Measurements from ENCODE around the gene DLGAP1. TPM values are rescaled to one million over a fixed set of nuclear protein-coding genes. Genes with fewer than 3 reads are reported as not detected.
"Not testable (repeated sequence)": the region's sequence is repeated elsewhere in the genome, so short reads cannot be mapped to it uniquely, and the experiment has no call there.

The DLGAP1 gene
- 10 to 100 TPM; 16.5 to 30.7 TPM for total RNA-seq
- 10 to 100 TPM; 28.7 to 30.7 TPM for polyA plus RNA-seq (ENCODE audit: insufficient read length in 2 of 2)
- long read RNA-seq, donor 1 = 0 reads
- long read RNA-seq, donor 2 = 0 reads
- long read RNA-seq, donor 3 = 0 reads
- long read RNA-seq, donor 4, partial matches to known transcripts = 6 of 6 reads
- long read RNA-seq, donor 4, other reads (novel, unspliced or antisense) = 0 of 6 reads

GRCh38 chr18:4455113-4455811, at the start of gene DLGAP1:
TSS of gene DLGAP1 (minus strand) at chr18:4455307.
- DNase-seq (ENCODE audit: low read depth in 4 of 6, low spot score in 6 of 6) = peak in 4 of 6 donors; percentile 61 to 92 (median 76)
- Histone ChIP-seq H3K36me3 (ENCODE audit: control insufficient read depth, insufficient read depth, low read length) (no peaks in the 10 kb centered on the region), H3K4me3 (ENCODE audit: low read depth, low read length) (peak within 1 kb of the TSS; percentile 71), H3K4me1 (ENCODE audit: control insufficient read depth, insufficient read depth, low read length) (peaks cover 17% of the 10 kb centered on the region), H3K27ac (ENCODE audit: low read depth, low read length) (peak within 1 kb of the TSS; percentile 58), H3K27me3 (ENCODE audit: control insufficient read depth, insufficient read depth, low read length) (peaks cover 7% of the 10 kb centered on the region), H3K9me3 (ENCODE audit: control insufficient read depth, insufficient read depth, low read length) (no peaks in the 10 kb centered on the region)
- WGBS (ENCODE audit: insufficient coverage) = 0% methylated on average over 74 of the region's 75 CpGs

GRCh38 chr18:4494703-4495284, 39.7 kb upstream of the DLGAP1 start:
- no CpG with 5 or more reads among the region's 4 CpGs for WGBS (ENCODE audit: insufficient coverage)
- not testable (repeated sequence) for H3K9me3 ChIP-seq (ENCODE audit: control insufficient read depth, insufficient read depth, low read length); H3K36me3 ChIP-seq (ENCODE audit: control insufficient read depth, insufficient read depth, low read length); H3K4me1 ChIP-seq (ENCODE audit: control insufficient read depth, insufficient read depth, low read length); DNase-seq (ENCODE audit: low read depth in 4 of 6, low spot score in 6 of 6); H3K27me3 ChIP-seq (ENCODE audit: control insufficient read depth, insufficient read depth, low read length); H3K27ac ChIP-seq (ENCODE audit: low read depth, low read length); H3K4me3 ChIP-seq (ENCODE audit: low read depth, low read length)

- Histone ChIP-seq H3K27me3 (ENCODE audit: control insufficient read depth, insufficient read depth, low read length) (no peaks in the 10 kb centered on the region), H3K27ac (ENCODE audit: low read depth, low read length) (no peak overlapping the region), H3K4me3 (ENCODE audit: low read depth, low read length) (no peak overlapping the region), H3K36me3 (ENCODE audit: control insufficient read depth, insufficient read depth, low read length) (no peaks in the 10 kb centered on the region), H3K9me3 (ENCODE audit: control insufficient read depth, insufficient read depth, low read length) (no peaks in the 10 kb centered on the region), H3K4me1 (ENCODE audit: control insufficient read depth, insufficient read depth, low read length) (no peaks in the 10 kb centered on the region)
- peak in 1 of 6 donors; percentile 75 for DNase-seq (ENCODE audit: low read depth in 4 of 6, low spot score in 6 of 6)
- no CpG with 5 or more reads among the region's 3 CpGs for WGBS (ENCODE audit: insufficient coverage)
Observed at GRCh38 chr18:4468511-4468910, 13.4 kb upstream of the DLGAP1 start.

GRCh38 chr18:4454537-4455112, 482 bp downstream of the DLGAP1 start:
- peaks cover 7% of the 10 kb centered on the region for H3K27me3 ChIP-seq (ENCODE audit: control insufficient read depth, insufficient read depth, low read length)
- H3K9me3 ChIP-seq (ENCODE audit: control insufficient read depth, insufficient read depth, low read length) = no peaks in the 10 kb centered on the region
- peak overlapping the region; percentile 71 for H3K4me3 ChIP-seq (ENCODE audit: low read depth, low read length)
- no peak for DNase-seq (ENCODE audit: low read depth in 4 of 6, low spot score in 6 of 6)
- H3K36me3 ChIP-seq (ENCODE audit: control insufficient read depth, insufficient read depth, low read length) = no peaks in the 10 kb centered on the region
- H3K27ac ChIP-seq (ENCODE audit: low read depth, low read length) = peak overlapping the region; percentile 58
- WGBS (ENCODE audit: insufficient coverage) = under 1% methylated on average over 59 of the region's 65 CpGs
- H3K4me1 ChIP-seq (ENCODE audit: control insufficient read depth, insufficient read depth, low read length) = peaks cover 17% of the 10 kb centered on the region

- peaks cover 17% of the 10 kb centered on the region for H3K4me1 ChIP-seq (ENCODE audit: control insufficient read depth, insufficient read depth, low read length)
- H3K36me3 ChIP-seq (ENCODE audit: control insufficient read depth, insufficient read depth, low read length) = no peaks in the 10 kb centered on the region
- no peaks in the 10 kb centered on the region for H3K9me3 ChIP-seq (ENCODE audit: control insufficient read depth, insufficient read depth, low read length)
- H3K27ac ChIP-seq (ENCODE audit: low read depth, low read length) = peak overlapping the region; percentile 54
- H3K27me3 ChIP-seq (ENCODE audit: control insufficient read depth, insufficient read depth, low read length) = peaks cover 7% of the 10 kb centered on the region
- peak in 4 of 6 donors; percentile 26 to 77 (median 52) for DNase-seq (ENCODE audit: low read depth in 4 of 6, low spot score in 6 of 6)
- H3K4me3 ChIP-seq (ENCODE audit: low read depth, low read length) = peak overlapping the region; percentile 71
- 0% methylated on average over 44 of the region's 46 CpGs for WGBS (ENCODE audit: insufficient coverage)
Observed at GRCh38 chr18:4453874-4454536, 1.1 kb downstream of the DLGAP1 start.

- DNase-seq (ENCODE audit: low read depth in 4 of 6, low spot score in 6 of 6) = peak in 1 of 6 donors; percentile 26
- Histone ChIP-seq H3K27me3 (ENCODE audit: control insufficient read depth, insufficient read depth, low read length) (peaks cover 7% of the 10 kb centered on the region), H3K4me3 (ENCODE audit: low read depth, low read length) (peak overlapping the region; percentile 71), H3K36me3 (ENCODE audit: control insufficient read depth, insufficient read depth, low read length) (no peaks in the 10 kb centered on the region), H3K4me1 (ENCODE audit: control insufficient read depth, insufficient read depth, low read length) (peaks cover 17% of the 10 kb centered on the region), H3K9me3 (ENCODE audit: control insufficient read depth, insufficient read depth, low read length) (no peaks in the 10 kb centered on the region), H3K27ac (ENCODE audit: low read depth, low read length) (no peak overlapping the region)
- 0% methylated on average over 1 of the region's 8 CpGs for WGBS (ENCODE audit: insufficient coverage)
Observed at GRCh38 chr18:4453567-4453873, 1.6 kb downstream of the DLGAP1 start.

- WGBS (ENCODE audit: insufficient coverage) = 17% methylated on average over 2 of the region's 2 CpGs
- Histone ChIP-seq H3K27ac (ENCODE audit: low read depth, low read length) (no peak overlapping the region), H3K9me3 (ENCODE audit: control insufficient read depth, insufficient read depth, low read length) (no peaks in the 10 kb centered on the region), H3K36me3 (ENCODE audit: control insufficient read depth, insufficient read depth, low read length) (no peaks in the 10 kb centered on the region), H3K4me3 (ENCODE audit: low read depth, low read length) (no peak overlapping the region), H3K4me1 (ENCODE audit: control insufficient read depth, insufficient read depth, low read length) (peaks cover 10% of the 10 kb centered on the region), H3K27me3 (ENCODE audit: control insufficient read depth, insufficient read depth, low read length) (peaks cover 5% of the 10 kb centered on the region)
- peak in 3 of 6 donors; percentile 46 to 83 (median 75) for DNase-seq (ENCODE audit: low read depth in 4 of 6, low spot score in 6 of 6)
Observed at GRCh38 chr18:4450065-4450658, 4.9 kb downstream of the DLGAP1 start.

GRCh38 chr18:4445902-4446301, 9.2 kb downstream of the DLGAP1 start:
- DNase-seq (ENCODE audit: low read depth in 4 of 6, low spot score in 6 of 6) = no peak
- no peak overlapping the region for H3K4me3 ChIP-seq (ENCODE audit: low read depth, low read length)
- no CpG with 5 or more reads among the region's 4 CpGs for WGBS (ENCODE audit: insufficient coverage)
- H3K36me3 ChIP-seq (ENCODE audit: control insufficient read depth, insufficient read depth, low read length) = no peaks in the 10 kb centered on the region
- no peaks in the 10 kb centered on the region for H3K4me1 ChIP-seq (ENCODE audit: control insufficient read depth, insufficient read depth, low read length)
- no peaks in the 10 kb centered on the region for H3K9me3 ChIP-seq (ENCODE audit: control insufficient read depth, insufficient read depth, low read length)
- no peaks in the 10 kb centered on the region for H3K27me3 ChIP-seq (ENCODE audit: control insufficient read depth, insufficient read depth, low read length)
- no peak overlapping the region for H3K27ac ChIP-seq (ENCODE audit: low read depth, low read length)

- DNase-seq (ENCODE audit: low read depth in 4 of 6, low spot score in 6 of 6) = no peak
- no peaks in the 10 kb centered on the region for H3K9me3 ChIP-seq (ENCODE audit: control insufficient read depth, insufficient read depth, low read length)
- H3K27ac ChIP-seq (ENCODE audit: low read depth, low read length) = no peak overlapping the region
- no peaks in the 10 kb centered on the region for H3K36me3 ChIP-seq (ENCODE audit: control insufficient read depth, insufficient read depth, low read length)
- no peaks in the 10 kb centered on the region for H3K4me1 ChIP-seq (ENCODE audit: control insufficient read depth, insufficient read depth, low read length)
- no peaks in the 10 kb centered on the region for H3K27me3 ChIP-seq (ENCODE audit: control insufficient read depth, insufficient read depth, low read length)
- no peak overlapping the region for H3K4me3 ChIP-seq (ENCODE audit: low read depth, low read length)
Observed at GRCh38 chr18:4444306-4444705, 10.8 kb downstream of the DLGAP1 start.

All from spinal cord (tissue), 10 donors.